Neural cell (in vitro differentiated cells): Measurements from ENCODE around the gene PECR. TPM values are rescaled to one million over a fixed set of nuclear protein-coding genes. Genes with fewer than 3 reads are reported as not detected.

Source experiments
- H2AFZ ChIP-seq: fragments of 200-600, 300-800 bp; sonication (generic), shearing (Covaris generic); 2 replicates; pipeline ENCODE4 v1.6.0; 2014; ENCODE audit warnings: low read depth, mild to moderate bottlenecking, antibody characterized with exemption, low read length, moderate library complexity
- H3F3A ChIP-seq: fragments of 200-600 bp; shearing (Covaris generic); 2 replicates; pipeline ENCODE4 v1.6.1; 2016; ENCODE audit warnings: mild to moderate bottlenecking, moderate library complexity, mixed read lengths, antibody characterized with exemption, low read length; ENCODE audit not compliant: insufficient read depth, poor library complexity, severe bottlenecking
- H3K27ac ChIP-seq: fragments of 200-600, 300-800 bp; sonication (generic), shearing (Covaris generic); 2 replicates; pipeline ENCODE4 v1.5.1; 2014; ENCODE audit warnings: mild to moderate bottlenecking, low read length, moderate library complexity
- H3K27me3 ChIP-seq: fragments of 300-800, 200-600 bp; sonication (generic), shearing (Covaris generic); 2 replicates; pipeline ENCODE4 v1.6.0; 2014; ENCODE audit warnings: mild to moderate bottlenecking, low read depth, low read length, moderate library complexity; ENCODE audit not compliant: insufficient read depth
- H3K36me3 ChIP-seq: fragments of 300-800, 200-600 bp; sonication (generic), shearing (Covaris generic); 2 replicates; pipeline ENCODE4 v1.5.1; 2014; ENCODE audit warnings: mild to moderate bottlenecking, antibody characterized with exemption, low read length, moderate library complexity; ENCODE audit not compliant: insufficient read depth
- H3K4me2 ChIP-seq: fragments of 300-800, 200-600 bp; sonication (generic), shearing (Covaris generic); 2 replicates; pipeline ENCODE4 v1.6.0; 2014; ENCODE audit warnings: mild to moderate bottlenecking, low read length
- H3K4me3 ChIP-seq: fragments of 300-800, 200-600 bp; sonication (generic), shearing (Covaris generic); 2 replicates; pipeline ENCODE4 v1.5.1; 2014; ENCODE audit warnings: mild to moderate bottlenecking, low read length, moderate library complexity
- H3K79me2 ChIP-seq: fragments of 200-600 bp; shearing (Covaris generic); replicated peaks from 2 replicates; pipeline ENCODE4 v1.6.0; 2014; ENCODE audit warnings: mild to moderate bottlenecking, low read length, moderate library complexity; ENCODE audit not compliant: insufficient read depth
- H3K9ac ChIP-seq: fragments of 300-800, 200-600 bp; sonication (generic), shearing (Covaris generic); 2 replicates; pipeline ENCODE4 v1.6.1; 2016; ENCODE audit warnings: mild to moderate bottlenecking, low read length, mixed read lengths
- H3K9me2 ChIP-seq: fragments of 200-600 bp; shearing (Covaris generic); 2 replicates; pipeline ENCODE4 v1.6.1; 2016; ENCODE audit warnings: mild to moderate bottlenecking, low read length, mixed read lengths; ENCODE audit not compliant: insufficient read depth
- H3K9me3 ChIP-seq: fragments of 200-600, 300-800 bp; sonication (generic), shearing (Covaris generic); 2 replicates; pipeline ENCODE4 v1.6.1; 2016; ENCODE audit warnings: mild to moderate bottlenecking, mixed run types, low read length, moderate library complexity, mixed read lengths
- H4K20me1 ChIP-seq: fragments of 200-600 bp; shearing (Covaris generic); 2 replicates; pipeline ENCODE4 v1.6.1; 2016; ENCODE audit warnings: mild to moderate bottlenecking, mixed run types; ENCODE audit not compliant: insufficient read depth
- EP300 ChIP-seq: fragments of 450-650 bp; conservative IDR thresholded peaks from 2 replicates; pipeline ENCODE4 v1.6.1; 2014; ENCODE audit warnings: antibody characterized with exemption, mild to moderate bottlenecking, moderate library complexity; ENCODE audit not compliant: poor library complexity, severe bottlenecking
- EZH2 ChIP-seq: fragments of 200-600, 300-800 bp; shearing (Covaris generic), sonication (generic); IDR thresholded peaks from 2 replicates; pipeline ENCODE4 v1.6.1; 2014; ENCODE audit warnings: antibody characterized with exemption, low read length, borderline replicate concordance, mild to moderate bottlenecking; ENCODE audit not compliant: insufficient read depth, poor library complexity, severe bottlenecking
- MXI1 ChIP-seq: fragments of 450-650 bp; conservative IDR thresholded peaks from 2 replicates; pipeline ENCODE4 v1.6.1; 2014; ENCODE audit warnings: antibody characterized with exemption, mild to moderate bottlenecking; ENCODE audit not compliant: poor library complexity, severe bottlenecking
- POLR2AphosphoS5 ChIP-seq: IDR thresholded peaks from 2 replicates; pipeline ENCODE4 v1.6.1; 2012
- RAD21 ChIP-seq: fragments of 450-650 bp; conservative IDR thresholded peaks from 2 replicates; pipeline ENCODE4 v1.6.1; 2014; ENCODE audit warnings: antibody characterized with exemption, mild to moderate bottlenecking, moderate library complexity
- REST ChIP-seq: IDR thresholded peaks from 2 replicates; pipeline ENCODE4 v1.6.1; 2012; ENCODE audit warnings: borderline replicate concordance
- SMC3 ChIP-seq: fragments of 450-650 bp; conservative IDR thresholded peaks from 2 replicates; pipeline ENCODE4 v1.6.1; 2014; ENCODE audit warnings: antibody characterized with exemption, mild to moderate bottlenecking, moderate library complexity; ENCODE audit not compliant: poor library complexity
- TAF1 ChIP-seq: IDR thresholded peaks from 2 replicates; pipeline ENCODE4 v1.6.1; 2012; ENCODE audit warnings: low read depth
- polyA plus RNA-seq: library from polyadenylated mRNA; depleted of rRNA; stranded (reverse); fragments of >200 nt; gene quantifications from 2 replicates; pipeline ENCODE4 v1.2.3, GENCODE V29; 2014
- TF ChIP-seq, protein P1 (sequence below): fragments of 450-650 bp; IDR thresholded peaks from 2 replicates; pipeline ENCODE4 v1.5.1; 2014; ENCODE audit warnings: antibody characterized with exemption, mild to moderate bottlenecking, moderate library complexity; ENCODE audit not compliant: poor library complexity, severe bottlenecking

Gene PECR
- polyA plus RNA-seq, 1 donor from 2014 or later, result 22.1 TPM

GRCh38 chr2:216114382-216114713 is 32.7 kb upstream of the PECR start:
- no peak overlapping the region for H3K9ac ChIP-seq

GRCh38 chr2:216113572-216113971 is 32.0 kb upstream of the PECR start:
- no peak overlapping the region for H3K4me2 ChIP-seq
- H3K36me3 ChIP-seq, result peaks cover 12% of the 10 kb centered on the region
- peaks cover 64% of the 10 kb centered on the region for H3K79me2 ChIP-seq
- H3K4me3 ChIP-seq, result no peak overlapping the region
- H3K9ac ChIP-seq, result no peak overlapping the region
- no peaks in the 10 kb centered on the region for H4K20me1 ChIP-seq
- H3K27me3 ChIP-seq, result no peaks in the 10 kb centered on the region
- H3K9me2 ChIP-seq, result no peaks in the 10 kb centered on the region
- H3F3A ChIP-seq, result no peaks in the 10 kb centered on the region
- H2AFZ ChIP-seq, result no peak overlapping the region
- no peaks in the 10 kb centered on the region for H3K9me3 ChIP-seq
- H3K27ac ChIP-seq, result no peak overlapping the region
- TF ChIP-seq, protein P1, sequence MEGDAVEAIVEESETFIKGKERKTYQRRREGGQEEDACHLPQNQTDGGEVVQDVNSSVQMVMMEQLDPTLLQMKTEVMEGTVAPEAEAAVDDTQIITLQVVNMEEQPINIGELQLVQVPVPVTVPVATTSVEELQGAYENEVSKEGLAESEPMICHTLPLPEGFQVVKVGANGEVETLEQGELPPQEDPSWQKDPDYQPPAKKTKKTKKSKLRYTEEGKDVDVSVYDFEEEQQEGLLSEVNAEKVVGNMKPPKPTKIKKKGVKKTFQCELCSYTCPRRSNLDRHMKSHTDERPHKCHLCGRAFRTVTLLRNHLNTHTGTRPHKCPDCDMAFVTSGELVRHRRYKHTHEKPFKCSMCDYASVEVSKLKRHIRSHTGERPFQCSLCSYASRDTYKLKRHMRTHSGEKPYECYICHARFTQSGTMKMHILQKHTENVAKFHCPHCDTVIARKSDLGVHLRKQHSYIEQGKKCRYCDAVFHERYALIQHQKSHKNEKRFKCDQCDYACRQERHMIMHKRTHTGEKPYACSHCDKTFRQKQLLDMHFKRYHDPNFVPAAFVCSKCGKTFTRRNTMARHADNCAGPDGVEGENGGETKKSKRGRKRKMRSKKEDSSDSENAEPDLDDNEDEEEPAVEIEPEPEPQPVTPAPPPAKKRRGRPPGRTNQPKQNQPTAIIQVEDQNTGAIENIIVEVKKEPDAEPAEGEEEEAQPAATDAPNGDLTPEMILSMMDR, result no peak
- no peak for TF ChIP-seq TAF1
- no peak for TF ChIP-seq POLR2AphosphoS5
- TF ChIP-seq REST, result no peak
- TF ChIP-seq RAD21, result no peak
- TF ChIP-seq MXI1, result no peak
- TF ChIP-seq EP300, result no peak

More at GRCh38 chr2:216114382-216114713, 32.7 kb upstream of the PECR start:
- H3K79me2 ChIP-seq, result peaks cover 63% of the 10 kb centered on the region
- no peaks in the 10 kb centered on the region for H3K9me2 ChIP-seq
- no peaks in the 10 kb centered on the region for H3K27me3 ChIP-seq
- no peak overlapping the region for H3K4me2 ChIP-seq
- H3K9me3 ChIP-seq, result no peaks in the 10 kb centered on the region
- TF ChIP-seq MXI1 (peak; percentile 16), TAF1 (no peak)
- H3K27ac ChIP-seq, result peak overlapping the region; percentile 55
- no peaks in the 10 kb centered on the region for H3F3A ChIP-seq
- peaks cover 12% of the 10 kb centered on the region for H3K36me3 ChIP-seq
- no peak overlapping the region for H3K4me3 ChIP-seq
- H4K20me1 ChIP-seq, result no peaks in the 10 kb centered on the region
- H2AFZ ChIP-seq, result no peak overlapping the region

DNA sequence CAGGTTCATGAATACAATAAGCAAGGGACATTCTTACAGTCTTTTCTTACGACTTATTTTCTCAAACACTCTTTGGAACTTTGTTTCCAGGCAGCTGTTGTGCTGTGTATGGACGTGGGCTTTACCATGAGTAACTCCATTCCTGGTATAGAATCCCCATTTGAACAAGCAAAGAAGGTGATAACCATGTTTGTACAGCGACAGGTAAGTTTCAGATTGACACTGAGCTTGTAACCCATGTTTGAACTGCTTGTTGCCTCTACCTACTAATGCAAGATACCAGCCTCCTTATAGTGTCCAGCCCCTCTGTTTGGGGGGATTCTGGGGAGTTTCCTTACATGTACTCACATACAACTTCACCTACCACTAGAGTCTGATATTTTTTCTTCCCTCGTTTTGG is 31.3 kb upstream of the PECR start:
- H3K4me2 ChIP-seq, result no peak overlapping the region
- H3K9me3 ChIP-seq, result no peaks in the 10 kb centered on the region
- no peak overlapping the region for H3K27ac ChIP-seq
- TF ChIP-seq POLR2AphosphoS5 (no peak), TAF1 (no peak), EZH2 (no peak), MXI1 (no peak), EP300 (no peak), RAD21 (no peak), REST (no peak), SMC3 (no peak)
- TF ChIP-seq, protein P1, result no peak
- H2AFZ ChIP-seq, result no peak overlapping the region
- no peak overlapping the region for H3K4me3 ChIP-seq
- H3K9me2 ChIP-seq, result no peaks in the 10 kb centered on the region
- no peaks in the 10 kb centered on the region for H3K27me3 ChIP-seq
- H3F3A ChIP-seq, result no peaks in the 10 kb centered on the region
- H3K36me3 ChIP-seq, result peaks cover 12% of the 10 kb centered on the region
- no peaks in the 10 kb centered on the region for H4K20me1 ChIP-seq
- H3K9ac ChIP-seq, result no peak overlapping the region
- peaks cover 58% of the 10 kb centered on the region for H3K79me2 ChIP-seq
